ENCODE measurements around the gene STRN4.
A peak's percentile ranks its signal among the peaks of the same experiment; 100 is the strongest.

The STRN4 gene

DNA sequence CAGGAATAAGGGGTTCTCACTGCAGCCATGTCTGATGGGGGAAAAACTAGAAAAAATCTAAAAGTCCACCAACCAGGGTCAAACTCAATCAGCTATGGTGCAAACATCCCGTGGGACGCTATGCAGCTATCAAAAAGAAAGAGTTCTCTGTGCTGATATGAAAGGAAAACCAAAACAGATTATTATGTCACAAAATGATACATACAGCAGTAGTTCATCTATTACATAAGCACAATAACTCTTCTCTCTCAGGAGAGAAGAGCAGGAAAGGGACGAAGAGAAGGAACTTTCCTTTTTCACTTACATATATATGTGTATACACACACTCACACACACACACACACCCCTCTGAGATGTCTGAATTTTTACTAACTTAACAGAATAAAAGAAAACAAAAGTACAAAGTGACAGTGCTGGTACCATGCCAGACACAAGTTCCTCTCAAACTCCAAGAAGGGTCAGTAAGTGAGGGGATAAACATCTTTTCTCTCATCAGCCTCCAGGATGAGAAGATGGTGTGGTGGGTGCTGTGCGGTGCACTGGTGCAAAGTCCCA lies 3.2 kb downstream of the STRN4 start:
- no peak for DNase-seq (ENCODE audit: low read depth in 2 of 2)

DNA sequence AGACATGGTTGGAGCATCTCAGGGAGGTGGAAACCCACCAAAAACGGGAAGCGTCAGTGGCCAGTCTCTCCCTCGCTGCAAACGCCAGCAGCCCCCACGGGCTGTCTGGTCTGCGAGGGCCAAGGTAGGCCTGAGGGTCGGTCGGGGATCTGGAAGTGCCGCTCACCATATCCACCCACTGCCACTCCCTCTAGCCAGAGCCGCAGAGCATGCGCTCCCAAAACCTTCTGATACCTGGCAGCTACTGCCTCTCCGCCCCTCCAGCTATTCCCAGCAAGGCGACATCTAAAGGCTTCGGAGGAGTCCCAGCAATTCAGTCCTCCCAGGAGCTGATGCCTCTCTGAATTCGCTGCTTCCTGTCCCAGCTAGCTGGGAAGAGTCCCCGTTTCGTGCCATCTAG lies 4.8 kb downstream of the STRN4 start:
- DNase-seq (ENCODE audit: low read depth in 2 of 2), result no peak

DNA sequence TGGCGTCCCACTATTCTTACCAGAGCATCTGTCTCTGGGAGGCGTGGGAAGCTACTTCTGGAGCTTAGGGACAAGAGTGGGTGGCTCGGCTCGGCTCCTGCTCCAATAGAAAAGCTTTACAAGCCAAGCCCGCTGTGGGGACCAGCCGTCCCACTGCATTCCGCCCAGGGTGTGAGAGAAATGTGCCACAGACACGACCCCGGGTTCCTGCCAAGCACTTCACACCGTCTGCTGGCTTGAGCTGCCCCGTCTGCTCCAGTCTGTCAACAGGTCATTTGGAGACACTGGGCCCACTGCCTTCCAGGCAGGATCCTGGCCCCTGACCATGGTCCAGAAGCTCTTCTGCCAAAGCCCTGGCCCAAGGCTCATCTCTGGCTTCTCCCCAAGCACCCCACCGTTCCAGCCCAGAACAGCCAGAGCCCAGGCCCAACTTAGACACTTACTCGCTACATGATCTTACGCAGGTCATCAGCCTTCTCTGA lies 6.9 kb downstream of the STRN4 start:
- DNase-seq (ENCODE audit: low read depth in 2 of 2), result no peak

DNA sequence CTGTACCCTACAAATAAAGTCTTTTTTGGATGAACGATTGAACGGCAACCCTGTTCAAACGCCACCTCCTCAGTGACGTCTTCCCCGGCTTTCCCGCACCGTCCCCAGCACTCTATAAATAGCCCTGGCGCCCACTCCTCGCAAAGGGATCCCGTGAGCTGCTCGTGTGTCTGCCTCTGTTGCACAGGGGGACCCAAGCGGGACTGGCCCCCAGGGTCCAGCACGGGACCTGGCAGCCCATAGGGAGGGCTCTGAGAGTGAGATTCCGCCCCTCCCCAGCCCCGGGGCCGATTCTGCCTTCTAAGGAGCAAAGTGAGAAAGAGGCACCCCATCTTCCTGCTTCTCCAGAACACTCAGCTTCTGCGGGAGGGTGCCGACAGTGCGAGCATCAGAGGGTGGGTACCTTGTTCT lies 8.5 kb downstream of the STRN4 start:
- DNase-seq (ENCODE audit: low read depth in 2 of 2), result no peak

DNA sequence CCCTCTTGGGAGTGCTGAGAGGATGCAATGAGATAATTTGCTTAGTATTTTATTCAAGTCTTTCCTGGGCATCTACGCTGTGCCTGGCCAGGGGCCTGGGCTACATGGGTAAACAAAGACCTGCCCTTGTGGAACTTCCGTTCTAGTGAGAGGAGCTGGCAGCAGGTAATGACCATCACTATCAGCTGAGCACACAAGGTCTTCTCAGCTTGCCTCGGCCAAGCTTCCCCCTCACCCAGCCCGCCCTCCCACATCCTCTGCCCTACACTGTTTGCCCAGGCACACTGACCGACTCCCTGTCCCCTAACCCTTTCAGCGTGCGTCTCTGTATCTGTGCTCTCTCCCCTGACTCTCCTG lies 9.0 kb downstream of the STRN4 start:
- DNase-seq (ENCODE audit: low read depth in 2 of 2), result no peak

DNA sequence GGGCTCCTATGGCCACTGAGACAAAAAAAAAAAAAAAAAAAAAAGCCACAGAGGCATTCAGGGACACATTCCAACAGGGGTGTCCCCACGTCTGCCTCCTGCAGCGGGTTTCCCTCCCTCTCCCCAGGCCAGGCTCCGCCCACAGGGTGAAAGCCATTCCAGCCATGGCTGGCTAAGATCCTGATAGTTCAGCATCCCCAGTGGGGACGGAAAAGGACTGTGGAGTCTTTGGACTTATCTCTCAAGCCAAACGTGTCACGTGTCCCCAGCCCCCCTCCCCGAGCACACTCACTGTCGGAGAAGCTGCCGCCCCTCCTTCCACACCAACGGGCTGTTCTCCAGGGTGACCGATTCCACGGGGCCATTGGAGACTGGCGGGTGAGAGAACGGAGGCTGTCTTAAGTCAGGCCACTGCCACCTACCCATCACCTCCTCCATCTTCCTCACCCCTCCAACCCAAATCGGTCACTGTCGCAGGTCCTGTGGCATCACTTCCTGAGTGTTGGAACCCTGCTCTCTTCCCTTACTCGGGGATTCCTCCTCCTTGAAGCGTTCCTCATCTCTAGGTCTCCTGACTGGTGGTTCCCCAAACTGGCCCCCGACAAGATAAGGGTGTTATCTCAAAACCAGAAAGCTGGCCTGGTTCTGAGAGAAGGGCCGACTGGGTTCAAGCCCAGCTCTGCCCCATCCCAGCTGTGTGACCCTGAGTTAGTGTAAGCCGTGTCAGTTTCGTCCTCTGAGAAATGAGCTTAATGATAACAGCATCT lies 9.5 kb downstream of the STRN4 start:
- DNase-seq (ENCODE audit: low read depth in 2 of 2), result no peak

DNA sequence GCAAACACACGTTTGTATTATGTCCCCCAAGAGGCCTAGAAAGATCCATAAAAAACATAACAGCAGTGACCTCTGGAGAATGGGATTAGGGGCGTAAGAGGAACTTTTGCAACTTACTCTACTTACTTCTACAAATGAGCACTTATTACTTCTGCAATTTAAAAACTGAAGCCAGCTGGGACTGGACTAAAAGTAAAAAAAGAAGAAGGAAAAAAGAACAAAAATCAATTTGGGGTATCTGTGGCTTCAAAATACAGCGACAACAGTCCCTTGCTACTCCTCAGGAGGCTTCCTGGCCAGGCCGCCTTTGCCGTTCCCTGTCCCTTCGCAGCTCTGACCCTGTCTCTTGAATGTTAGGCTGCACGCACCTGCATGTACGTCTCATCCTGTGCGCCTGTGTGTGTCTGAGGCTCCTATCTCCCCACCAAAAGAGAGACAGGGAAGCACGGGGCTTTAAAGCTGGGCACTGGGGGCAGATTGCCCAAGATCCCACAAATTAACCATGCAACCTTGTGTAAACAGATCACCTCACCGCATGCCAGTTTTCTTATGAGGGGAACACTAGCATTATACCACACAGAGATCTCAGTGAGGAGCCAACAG lies 12.5 kb downstream of the STRN4 start:
- DNase-seq (ENCODE audit: low read depth in 2 of 2), result no peak

DNA sequence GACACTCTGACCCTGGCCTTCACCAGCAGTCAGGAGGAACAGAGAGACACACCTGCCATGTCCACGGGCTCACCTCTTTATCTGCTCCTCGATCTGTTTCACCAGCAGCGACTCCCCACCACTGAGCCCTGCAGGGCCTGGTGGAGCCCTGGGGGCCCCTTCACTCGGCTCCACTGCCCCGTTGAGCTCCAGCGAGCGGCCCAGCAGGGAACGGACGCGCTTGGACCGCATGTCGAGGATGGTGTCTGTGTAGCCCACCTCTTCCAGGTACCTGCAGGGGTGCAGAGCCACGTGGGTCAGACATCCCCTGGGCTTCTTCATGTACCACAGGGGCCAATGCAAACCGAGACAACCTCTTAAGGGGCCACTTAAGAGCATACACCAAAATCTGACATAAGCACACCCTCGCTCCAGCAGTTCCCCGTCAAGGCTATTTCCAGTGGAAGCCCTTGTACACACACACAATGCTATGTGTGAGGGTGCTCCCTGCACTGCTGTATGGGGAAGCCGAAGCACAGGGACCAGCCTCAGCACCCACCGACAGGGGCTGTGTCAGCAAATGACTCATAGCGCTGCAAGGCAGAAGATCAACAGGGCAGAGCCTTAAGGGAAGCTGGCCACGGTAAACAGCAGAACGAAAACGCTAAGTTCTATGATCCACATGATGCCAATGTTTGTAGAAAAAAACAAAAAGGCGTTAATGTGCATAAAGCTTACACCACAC lies 13.1 kb downstream of the STRN4 start:
- no peak for DNase-seq (ENCODE audit: low read depth in 2 of 2)

DNA sequence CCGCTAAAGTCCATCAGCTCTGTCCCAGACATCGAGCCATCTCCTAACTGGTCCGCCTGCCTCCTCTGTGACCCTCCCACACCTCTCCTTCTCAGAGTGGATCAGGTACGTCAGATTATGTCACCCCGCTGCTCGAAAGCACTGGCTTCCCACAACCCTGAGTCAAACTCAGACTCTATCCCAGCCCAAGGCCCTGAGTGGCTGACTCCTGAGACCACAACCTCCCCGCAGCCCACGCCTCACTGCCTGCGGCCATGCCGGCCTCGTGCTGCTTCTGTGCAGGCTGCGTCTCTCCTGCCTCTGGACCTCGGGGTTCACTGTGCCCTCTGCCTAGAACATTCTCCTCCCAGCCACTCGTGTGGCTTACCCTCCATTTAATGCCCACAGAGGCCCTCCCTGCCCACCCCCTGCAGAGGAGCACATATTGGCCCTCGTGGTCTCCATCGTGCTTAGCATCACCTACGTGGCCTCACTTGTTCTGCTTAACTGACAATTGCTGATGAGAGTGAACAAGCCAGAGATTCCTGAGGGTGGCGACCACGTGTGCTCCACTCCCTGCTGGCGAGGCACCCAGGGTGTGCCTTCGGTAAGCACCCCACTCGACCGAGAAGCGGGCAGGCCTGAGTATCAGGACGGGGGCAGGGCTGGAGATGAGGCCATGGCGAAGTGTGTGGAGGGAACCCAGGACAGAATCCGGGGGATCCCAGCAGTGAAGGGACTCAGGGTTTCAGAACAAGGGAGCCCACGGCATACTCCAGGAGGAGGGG lies 13.9 kb downstream of the STRN4 start:
- no peak for DNase-seq (ENCODE audit: low read depth in 2 of 2)

DNA sequence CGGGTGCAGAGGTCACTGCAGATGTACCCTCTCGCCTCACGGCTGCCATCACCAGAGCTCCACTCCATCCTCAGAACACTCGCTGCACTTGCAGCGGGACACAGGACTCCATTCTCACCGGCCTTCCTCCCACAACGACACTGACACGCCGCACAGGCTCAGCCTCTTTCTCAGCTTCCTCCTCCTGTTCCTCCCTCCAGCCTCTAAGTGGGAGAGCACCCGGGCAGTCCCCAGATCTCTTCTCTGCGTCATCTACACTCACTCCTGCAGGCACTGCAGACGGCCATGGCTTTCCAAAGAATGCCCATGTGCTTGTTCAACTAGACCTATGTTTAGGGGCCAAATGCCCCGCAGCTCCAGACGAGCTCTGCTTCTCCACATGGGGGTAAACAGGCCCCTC lies 14.7 kb downstream of the STRN4 start:
- DNase-seq (ENCODE audit: low read depth in 2 of 2), result no peak

DNA sequence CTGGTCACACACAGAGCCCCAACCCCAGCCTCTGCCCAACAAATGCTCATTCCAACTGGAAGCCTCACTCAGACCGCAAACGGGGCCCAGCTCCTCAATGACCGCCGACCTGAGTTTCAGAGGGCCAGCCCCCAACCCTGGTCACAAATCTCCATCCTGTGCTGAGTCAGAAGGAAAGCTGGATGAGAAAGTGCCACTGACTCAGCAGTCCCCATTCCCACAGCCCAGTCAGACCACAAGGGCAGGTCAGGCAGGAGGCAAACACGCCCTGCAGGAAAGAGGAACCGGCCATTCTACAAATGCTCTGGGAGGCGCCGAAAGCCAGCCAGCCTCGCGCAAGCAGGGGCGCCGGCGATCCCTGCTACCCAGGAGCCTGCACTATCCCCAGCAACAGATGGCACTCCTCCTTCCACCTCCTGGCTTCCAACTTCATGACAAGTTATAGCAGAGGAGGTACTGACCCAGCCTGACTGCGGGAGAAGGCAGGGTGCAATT lies 15.2 kb downstream of the STRN4 start:
- no peak for DNase-seq (ENCODE audit: low read depth in 2 of 2)

DNA sequence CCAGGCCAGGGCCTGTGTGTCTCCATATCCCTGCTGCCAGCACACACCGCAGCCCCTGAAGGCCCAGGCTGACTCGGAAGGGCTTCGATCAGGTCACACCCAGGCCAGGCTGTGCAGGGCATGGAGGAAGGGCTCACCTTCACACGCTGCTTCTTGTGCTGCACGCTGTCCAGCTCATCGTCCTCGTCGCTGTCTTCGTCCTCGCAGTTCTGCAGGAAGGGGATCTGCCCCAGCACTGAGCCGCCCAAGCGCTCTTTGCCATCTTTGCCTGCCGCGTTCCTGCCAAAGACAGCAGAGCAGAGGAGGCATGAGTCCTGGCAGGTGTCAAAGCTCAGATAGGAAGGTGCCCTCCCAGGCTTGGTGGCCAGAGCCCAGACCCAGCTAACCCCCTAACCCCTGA lies 15.7 kb downstream of the STRN4 start:
- no peak for DNase-seq (ENCODE audit: low read depth in 2 of 2)

DNA sequence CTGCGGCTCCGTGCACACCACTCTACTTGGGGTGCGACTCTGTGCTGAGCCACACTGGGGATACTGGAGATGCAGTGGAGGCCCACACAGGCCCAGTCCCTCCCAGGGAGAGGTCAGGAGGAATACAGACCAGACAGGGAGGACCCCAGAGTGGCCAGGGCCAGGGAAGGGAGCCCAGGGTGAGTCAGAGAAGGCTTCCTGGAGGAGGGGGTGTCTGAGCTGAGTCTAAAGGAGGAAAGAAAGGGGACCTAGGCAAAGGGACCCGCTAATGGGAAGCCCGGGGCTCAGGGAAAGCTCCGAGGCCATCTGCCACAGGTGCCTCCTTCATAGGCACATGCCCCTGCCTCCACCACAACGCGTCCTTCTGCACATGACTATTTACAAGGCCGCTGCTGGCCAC lies 16.1 kb downstream of the STRN4 start:
- no peak for DNase-seq (ENCODE audit: low read depth in 2 of 2)

DNA sequence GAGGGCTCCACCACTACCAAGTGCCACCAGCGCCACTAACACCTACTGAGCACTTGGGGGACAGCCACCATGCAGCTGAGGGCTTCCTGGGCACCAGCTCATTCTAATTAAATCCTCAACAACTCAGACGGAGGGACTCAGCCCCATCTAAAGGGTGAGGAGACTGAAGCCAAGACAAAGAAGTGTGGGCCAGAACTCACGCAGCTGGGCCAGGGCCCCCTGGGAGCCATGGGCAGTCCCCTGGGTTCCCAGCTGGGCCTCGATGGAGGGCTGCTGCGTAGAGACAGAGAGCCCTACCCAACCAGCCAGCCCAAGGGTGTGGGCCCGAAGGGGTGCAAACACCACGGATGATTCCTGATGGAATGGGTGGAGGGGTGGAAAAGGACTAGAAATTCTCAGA lies 16.6 kb downstream of the STRN4 start:
- DNase-seq (ENCODE audit: low read depth in 2 of 2), result no peak

DNA sequence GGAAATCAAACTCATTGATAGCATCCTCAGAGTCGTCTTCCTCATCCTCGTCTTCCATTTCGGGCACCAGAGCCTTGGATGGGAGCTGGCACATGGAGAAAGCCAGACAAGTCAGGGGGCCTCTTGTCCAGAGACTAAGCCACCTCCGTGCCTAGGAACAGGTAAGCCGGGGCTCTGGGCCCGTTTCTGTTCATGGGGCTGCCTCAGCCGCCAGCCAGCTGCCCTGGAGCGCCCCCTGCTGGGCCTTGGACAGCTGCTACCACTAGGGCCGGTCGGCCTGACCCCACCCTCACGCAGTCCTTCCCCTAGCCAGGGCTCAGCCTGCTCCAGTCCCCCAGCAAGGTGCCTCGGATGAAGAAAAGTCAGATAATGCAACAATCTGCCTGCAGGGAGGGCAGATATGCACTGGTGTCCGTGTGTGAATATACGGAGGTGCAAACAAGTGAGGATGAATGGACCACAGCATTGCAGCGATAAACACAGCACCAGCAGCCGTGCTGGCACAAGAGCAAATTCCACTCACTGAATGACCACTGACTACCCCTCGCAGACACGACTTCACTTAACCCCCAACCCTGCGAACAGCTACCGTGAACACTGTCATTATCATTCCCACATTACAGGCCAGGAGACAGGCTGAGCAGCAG lies 17.4 kb downstream of the STRN4 start:
- peak; percentile 43 to 63 for DNase-seq (ENCODE audit: low read depth in 2 of 2)

DNA sequence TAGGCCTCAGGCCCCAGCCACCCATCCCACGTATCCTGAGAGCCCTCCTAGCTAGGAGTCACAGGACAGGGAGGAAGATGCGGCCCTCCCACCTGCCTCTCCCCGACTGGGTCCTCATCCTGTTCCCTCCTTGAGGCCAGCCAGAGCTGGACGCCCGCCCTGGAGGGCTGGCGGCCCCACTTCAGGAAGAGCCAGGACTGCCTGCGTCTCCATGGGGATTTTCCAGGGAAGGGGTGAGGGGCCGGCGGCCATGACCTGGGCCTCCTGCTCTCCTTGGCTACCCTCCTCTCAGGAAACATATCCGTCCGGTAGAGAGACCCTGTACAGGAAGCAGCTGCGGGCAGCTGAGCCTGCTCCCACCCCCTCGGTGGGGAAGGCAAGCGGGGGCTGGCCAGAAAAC lies 18.0 kb downstream of the STRN4 start:
- DNase-seq (ENCODE audit: low read depth in 2 of 2), result no peak

DNA sequence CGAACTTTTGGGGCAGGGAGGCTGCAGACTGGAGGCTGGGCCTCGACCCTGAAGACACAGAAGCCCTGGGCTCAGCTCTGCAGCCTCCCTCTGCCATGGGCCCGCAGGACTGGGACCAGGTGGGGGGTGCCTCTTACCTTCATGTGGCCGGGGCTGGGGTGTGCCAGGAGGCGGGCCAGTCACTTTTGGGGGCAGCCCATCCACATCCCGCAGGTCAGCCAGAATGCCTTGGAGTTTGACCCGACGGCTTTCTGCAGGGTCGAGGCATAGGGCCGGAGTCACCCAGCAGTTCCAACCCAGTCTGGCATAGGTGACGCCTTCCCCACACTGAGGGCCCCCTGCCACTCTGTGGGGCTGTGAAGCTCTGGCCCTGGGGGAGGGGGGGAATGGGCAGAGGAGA lies 18.5 kb downstream of the STRN4 start:
- DNase-seq (ENCODE audit: low read depth in 2 of 2), result no peak

DNA sequence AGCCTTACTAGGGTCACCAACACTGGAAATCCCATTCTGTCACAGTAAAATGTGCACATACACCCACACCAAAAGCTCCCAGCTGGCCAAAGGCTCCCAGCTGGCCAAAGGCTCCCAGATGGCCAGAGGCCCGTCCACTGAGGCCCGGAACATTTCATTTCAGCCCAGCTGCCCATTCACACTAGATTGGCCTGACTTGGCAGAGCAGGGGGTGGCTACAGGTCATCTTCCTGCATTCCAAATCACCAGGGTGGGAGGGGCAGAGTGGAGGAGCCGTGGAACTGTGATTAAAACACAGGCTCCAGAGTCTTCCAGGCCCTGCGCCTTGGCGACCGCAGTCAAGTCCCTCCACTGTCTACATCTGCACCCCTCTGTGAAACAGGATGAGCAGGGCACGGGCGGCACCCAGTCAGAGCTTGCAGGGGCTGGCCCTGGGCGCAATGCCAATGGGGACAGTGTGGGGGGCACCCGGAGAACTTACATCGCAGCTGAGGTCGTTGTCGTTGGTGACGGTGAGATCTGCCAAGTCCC lies 19.2 kb downstream of the STRN4 start:
- DNase-seq (ENCODE audit: low read depth in 2 of 2), result no peak

DNA sequence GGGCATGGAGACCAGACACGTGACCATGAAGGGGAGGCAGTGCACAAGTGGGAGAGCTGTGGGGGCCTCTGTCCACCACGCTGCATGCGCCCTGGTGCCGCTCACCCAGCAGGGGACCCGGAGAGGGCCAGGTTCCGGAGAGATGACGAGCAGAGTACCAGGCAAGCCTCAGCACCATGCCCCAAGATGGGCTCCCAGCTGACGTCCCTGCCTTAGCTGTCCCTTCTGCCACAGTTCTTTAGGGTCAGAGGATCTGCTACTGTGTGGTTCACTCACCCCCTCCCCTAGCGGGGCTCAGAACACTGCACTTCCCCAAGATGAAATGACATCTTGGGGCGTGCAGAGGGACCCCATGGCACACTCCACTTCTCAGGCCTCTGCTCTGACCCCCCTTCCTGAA lies 19.7 kb downstream of the STRN4 start:
- no peak for DNase-seq (ENCODE audit: low read depth in 2 of 2)

DNA sequence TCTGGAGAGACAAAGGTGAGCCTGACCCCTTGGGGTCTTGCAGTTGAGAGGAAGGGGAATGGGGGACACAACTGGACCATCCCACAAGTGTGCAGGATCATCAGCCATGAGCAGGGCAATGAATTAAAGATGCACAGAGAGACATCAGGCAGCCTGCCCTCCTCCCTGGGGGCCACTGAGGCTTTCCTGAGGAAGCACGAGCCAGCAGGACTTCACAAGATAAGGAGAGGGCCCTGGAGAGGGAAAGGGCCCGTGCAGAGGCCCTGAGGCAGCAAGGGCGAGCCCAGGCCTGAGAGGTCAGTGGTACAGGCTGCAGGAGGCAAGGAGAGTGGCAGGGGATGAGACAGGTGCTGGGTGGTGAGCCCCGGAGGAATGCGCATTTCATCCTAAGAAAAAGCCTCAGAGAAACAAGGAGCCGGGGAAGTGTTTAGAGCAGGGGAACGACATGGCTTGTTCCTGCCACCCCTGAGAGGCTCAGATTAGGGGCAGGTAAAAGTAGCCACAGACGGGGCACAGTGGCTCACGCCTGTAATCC lies 20.3 kb downstream of the STRN4 start:
- no peak for DNase-seq (ENCODE audit: low read depth in 2 of 2)

Data from stimulated activated CD8-positive, alpha-beta memory T cell treated with anti-CD3 and anti-CD28 coated beads, Interleukin-15, amount 100 ng/mL, for 48 hours (primary cell).